IMR-90 (cell line): ENCODE measurements around the gene AJAP1. TPM values are rescaled to one million over a fixed set of nuclear protein-coding genes. Genes with fewer than 3 reads are reported as not detected.

Experiments used
- ATAC-seq: fragments of 200-7000 bp; cut with Tn5 transposase; 2 replicates; pipeline ENCODE4 v1.9.1; 2020; ENCODE audit warnings: low read depth, mild to moderate bottlenecking, moderate library complexity
- BruUV-seq: library from RNA; stranded (reverse); fragments of 400-500 nt; replicated peaks from 2 replicates; lab custom pipeline; 2021; lab: Mats Ljungman, UMichigan
- CTCF ChIA-PET: fragments of 300-600 bp; formaldehyde crosslinking; extraction: SDS; loops from one replicate; lab custom pipeline; 2021; ENCODE audit warnings: antibody characterized with exemption; lab: Yijun Ruan, JAX
- POLR2A ChIA-PET: fragments of 300-600 bp; sonication (Branson Sonifier 250); formaldehyde crosslinking; loops from one replicate; lab custom pipeline; 2022; ENCODE audit warnings: antibody characterized with exemption; ENCODE audit not compliant: unreplicated experiment; lab: Charles Lee
- DNase-seq: peaks from one replicate; pipeline ENCODE4 v3.0.0; 2013
- H2AFZ ChIP-seq: replicated peaks from 2 replicates; pipeline ENCODE3; 2013; ENCODE audit warnings: low read length, mild to moderate bottlenecking; ENCODE audit not compliant: poor library complexity
- H2AK5ac ChIP-seq: 2 replicates; pipeline ENCODE4 v1.6.1; 2013; ENCODE audit warnings: low read depth, low read length, inconsistent platforms
- H2AK9ac ChIP-seq: replicated peaks from 2 replicates; pipeline ENCODE3; 2013; ENCODE audit warnings: mild to moderate bottlenecking, low read depth, low read length, moderate library complexity; ENCODE audit not compliant: poor library complexity
- H2BK120ac ChIP-seq: 2 replicates; pipeline ENCODE4 v1.6.1; 2013; ENCODE audit warnings: low read depth, low read length, inconsistent platforms
- H2BK15ac ChIP-seq: 3 replicates; pipeline ENCODE4 v1.6.1; 2013; ENCODE audit warnings: low read depth, low read length, inconsistent platforms
- H2BK20ac ChIP-seq: 2 replicates; pipeline ENCODE4 v1.6.1; 2013; ENCODE audit warnings: low read depth, mild to moderate bottlenecking, inconsistent platforms, low read length, moderate library complexity
- H2BK5ac ChIP-seq: 2 replicates; pipeline ENCODE4 v1.6.1; 2013; ENCODE audit warnings: mild to moderate bottlenecking, low read depth, low read length, inconsistent platforms; ENCODE audit not compliant: poor library complexity, severe bottlenecking
- H3K14ac ChIP-seq: replicated peaks from 2 replicates; pipeline ENCODE4 v1.6.1; 2013; ENCODE audit warnings: low read depth, low read length, inconsistent platforms
- H3K18ac ChIP-seq: 2 replicates; pipeline ENCODE4 v1.6.1; 2013; ENCODE audit warnings: low read depth, low read length, control low read depth
- H3K23ac ChIP-seq: 2 replicates; pipeline ENCODE4 v1.6.1; 2013; ENCODE audit warnings: low read depth, low read length, inconsistent platforms
- H3K27ac ChIP-seq: 2 replicates; pipeline ENCODE4 v1.5.1; 2013; ENCODE audit warnings: mild to moderate bottlenecking, control low read depth, low read length; ENCODE audit not compliant: insufficient read depth
- H3K27me3 ChIP-seq: 2 replicates; pipeline ENCODE4 v1.6.1; 2013; ENCODE audit warnings: low read length; ENCODE audit not compliant: control insufficient read depth, insufficient read depth
- H3K36me3 ChIP-seq: 2 replicates; pipeline ENCODE4 v1.6.1; 2013; ENCODE audit warnings: low read length, mixed read lengths; ENCODE audit not compliant: control insufficient read depth, insufficient read depth
- H3K4ac ChIP-seq: 2 replicates; pipeline ENCODE4 v1.6.1; 2013; ENCODE audit warnings: low read depth, low read length, inconsistent platforms
- H3K4me1 ChIP-seq: 2 replicates; pipeline ENCODE4 v1.6.1; 2013; ENCODE audit warnings: low read length, mixed read lengths; ENCODE audit not compliant: control insufficient read depth, insufficient read depth
- H3K4me2 ChIP-seq: 2 replicates; pipeline ENCODE4 v1.6.1; 2013; ENCODE audit warnings: low read depth, mild to moderate bottlenecking, control low read depth, low read length, moderate library complexity
- H3K4me3 ChIP-seq: 2 replicates; pipeline ENCODE4 v1.5.1; 2013; ENCODE audit warnings: low read depth, mild to moderate bottlenecking, control low read depth, low read length, moderate library complexity; ENCODE audit not compliant: insufficient read depth
- H3K56ac ChIP-seq: 2 replicates; pipeline ENCODE4 v1.6.1; 2013; ENCODE audit warnings: low read length, inconsistent platforms; ENCODE audit not compliant: insufficient read depth; ENCODE audit errors: extremely low read depth
- H3K79me1 ChIP-seq, 2 experiments: 2 replicates each; pipeline ENCODE4 v1.6.1; 2013; ENCODE audit warnings: low read length in 2 of 2, inconsistent platforms in 1 of 2, low read depth in 1 of 2
- H3K9ac ChIP-seq: 2 replicates; pipeline ENCODE4 v1.6.1; 2013; ENCODE audit warnings: low read depth, low read length, control low read depth
- H3K9me1 ChIP-seq: 2 replicates; pipeline ENCODE4 v1.6.1; 2013; ENCODE audit warnings: low read length, inconsistent platforms; ENCODE audit not compliant: insufficient read depth
- H3K9me3 ChIP-seq: 2 replicates; pipeline ENCODE4 v1.6.1; 2013; ENCODE audit warnings: low read length; ENCODE audit not compliant: control insufficient read depth, insufficient read depth
- H4K20me1 ChIP-seq: 2 replicates; pipeline ENCODE4 v1.6.1; 2013; ENCODE audit warnings: low read length, inconsistent platforms; ENCODE audit not compliant: insufficient read depth
- H4K5ac ChIP-seq: 2 replicates; pipeline ENCODE4 v1.6.1; 2013; ENCODE audit warnings: mild to moderate bottlenecking, low read depth, low read length, control low read depth
- H4K8ac ChIP-seq, 2 experiments: 2 replicates each; pipeline ENCODE4 v1.6.1; 2013; ENCODE audit warnings: low read depth in 2 of 2, low read length in 2 of 2, control low read depth in 1 of 2, inconsistent platforms in 1 of 2
- H4K91ac ChIP-seq: 2 replicates; pipeline ENCODE4 v1.6.1; 2013; ENCODE audit warnings: low read depth, low read length, inconsistent platforms; ENCODE audit not compliant: insufficient read depth
- CEBPB ChIP-seq: IDR thresholded peaks from 2 replicates; pipeline ENCODE4 v1.6.1; 2012; ENCODE audit warnings: low read depth, low read length, improper control_type of control experiment
- ELK1 ChIP-seq: fragments of 150-350 bp; IDR thresholded peaks from 2 replicates; pipeline ENCODE4 v1.6.1; 2016; ENCODE audit warnings: low read depth, mild to moderate bottlenecking, low read length, moderate library complexity, borderline replicate concordance
- FOS ChIP-seq: fragments of 150-350 bp; IDR thresholded peaks from 2 replicates; pipeline ENCODE4 v1.6.1; 2016; ENCODE audit warnings: low read depth, low read length
- MAFK ChIP-seq: IDR thresholded peaks from 2 replicates; pipeline ENCODE4 v1.6.1; 2012; ENCODE audit warnings: low read depth, low read length, improper control_type of control experiment
- RFX5 ChIP-seq: IDR thresholded peaks from 2 replicates; pipeline ENCODE4 v1.8.0; 2012; ENCODE audit warnings: low read depth, mild to moderate bottlenecking, low read length, moderate library complexity
- WGBS, 2 experiments: methylation state at CpG; one replicate each; pipeline versions ENCODE4 v1.1.5 to v1.1.7; 2013; ENCODE audit warnings: missing lambda C conversion rate in 2 of 2; ENCODE audit not compliant: insufficient read length in 1 of 2; ENCODE audit errors: extremely low coverage in 2 of 2; 5-methylcytosine and 5-hydroxymethylcytosine counted together
- dilution Hi-C: fragments of 300-500 bp; cut with HindIII; formaldehyde crosslinking; loops from one replicate; pipeline ENCODE4 v1.14.3; 2018; ENCODE audit warnings: low sequenced_read_pairs; ENCODE audit not compliant: unreplicated experiment
- in situ Hi-C: fragments of 300-500 bp; cut with MboI; formaldehyde crosslinking; loops from 3 replicates; pipeline ENCODE4 v1.14.3; 2019; ENCODE audit warnings: low sequenced_read_pairs, inconsistent platforms, mixed read lengths
- intact Hi-C: fragments of 100-400 bp; cut with micrococcal nuclease; formaldehyde crosslinking; loops from 2 replicates; pipeline ENCODE4 v1.10.0; 2022
- polyA plus RNA-seq, 3 experiments: library from polyadenylated mRNA; depleted of rRNA; stranded (reverse); fragments of >200 nt; gene quantifications; 2 replicates each; pipeline ENCODE4 v1.2.3, GENCODE V29; 2012; ENCODE audit warnings: low replicate concordance in 1 of 3
- total RNA-seq: library from RNA; depleted of rRNA; stranded (reverse); fragments of >200 nt; gene quantifications from 2 replicates; pipeline ENCODE4 v1.2.3, GENCODE V29; 2012

AJAP1 gene
- total and polyA plus RNA-seq, 2 of the 4 experiments (the other 2 are of a cell fraction), result under 0.01 to 0.02 TPM

- ATAC-seq, result no peak
- no peaks in the 10 kb centered on the region for H3K79me1 ChIP-seq
- no peak overlapping the region for H2AK5ac ChIP-seq
- CTCF ChIA-PET, result no interaction called here
- 86% methylated on average over 4 of the region's 17 CpGs; no CpG with 5 or more reads in 1 of the 2 experiments for WGBS, 2 experiments
- no peaks in the 10 kb centered on the region for H3K9me1 ChIP-seq
- no peak overlapping the region for H2BK20ac ChIP-seq
- DNase-seq, result no peak
- no peaks in the 10 kb centered on the region for H3K27me3 ChIP-seq
- no peak overlapping the region for H3K27ac ChIP-seq
- H2BK15ac ChIP-seq, result no peak overlapping the region
- no TSS peak for BruUV-seq
- in situ Hi-C loops (no loop called here), dilution Hi-C loops (no loop called here), intact Hi-C loops (no loop called here)
- no peaks in the 10 kb centered on the region for H3K36me3 ChIP-seq
- H3K4me1 ChIP-seq, result no peaks in the 10 kb centered on the region
- H4K8ac ChIP-seq, result no peak overlapping the region
- H3K14ac ChIP-seq, result no peak overlapping the region
- H2AK9ac ChIP-seq, result no peak overlapping the region
- H3K4ac ChIP-seq, result no peak overlapping the region
- no peak overlapping the region for H3K56ac ChIP-seq
- no peak overlapping the region for H3K23ac ChIP-seq
- no peak overlapping the region for H3K9ac ChIP-seq
- TF ChIP-seq FOS, result no peak
- no peak for TF ChIP-seq CEBPB
- TF ChIP-seq MAFK, result no peak
- TF ChIP-seq RFX5, result no peak
- TF ChIP-seq ELK1, result no peak
- no peak overlapping the region for H3K18ac ChIP-seq
- H2BK120ac ChIP-seq, result no peak overlapping the region
- no peak overlapping the region for H3K4me2 ChIP-seq
- POLR2A ChIA-PET, result no interaction called here
- no peak overlapping the region for H2BK5ac ChIP-seq
- no peak overlapping the region for H3K4me3 ChIP-seq
- H4K5ac ChIP-seq, result no peak overlapping the region
- peaks cover 41% of the 10 kb centered on the region for H3K9me3 ChIP-seq
- no peak overlapping the region for H2AFZ ChIP-seq
- H4K20me1 ChIP-seq, result no peaks in the 10 kb centered on the region
- no peak overlapping the region for H4K91ac ChIP-seq
Observed at GRCh38 chr1:4784761-4785160, 130.4 kb downstream of the AJAP1 start.
